Fibroblast of gingiva (primary cell): ENCODE data around the gene TDG.

Experiments
- DNase-seq: peaks from one replicate; pipeline ENCODE4 v3.0.0-alpha.2; 2011; ENCODE audit warnings: low read depth

The TDG gene

GRCh38 chr12:103965590-103966504, at the start of gene TDG:
TSS of gene TDG (plus strand) at chr12:103965872. CDS start at chr12:103966038, 166 bp downstream.
- DNase-seq = peak; percentile 99

- DNase-seq = no peak
These were observed 47.8 kb upstream of the TDG start for GRCh38 chr12:103917873-103918272.

- peak; percentile 45 for DNase-seq
These were observed 40.7 kb upstream of the TDG start for GRCh38 chr12:103924761-103925641.

DNA sequence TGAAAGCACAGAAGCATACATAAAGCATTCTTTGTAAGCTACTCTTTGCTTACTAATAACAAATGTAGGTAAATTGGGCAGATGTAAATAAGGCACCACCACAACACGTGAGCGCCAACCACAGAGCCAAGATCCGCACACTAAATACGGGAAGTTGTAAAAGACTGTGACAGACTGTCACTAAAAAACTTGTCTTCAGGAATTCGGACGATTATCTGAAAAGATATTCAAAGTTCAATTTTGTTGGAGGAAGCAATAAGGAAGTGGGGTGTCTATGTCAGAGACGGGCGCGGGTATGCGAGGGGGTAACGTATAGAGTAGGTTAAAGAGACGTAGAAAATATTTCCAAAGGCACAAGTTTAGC, 37.0 kb upstream of the TDG start:
- no peak for DNase-seq

DNA sequence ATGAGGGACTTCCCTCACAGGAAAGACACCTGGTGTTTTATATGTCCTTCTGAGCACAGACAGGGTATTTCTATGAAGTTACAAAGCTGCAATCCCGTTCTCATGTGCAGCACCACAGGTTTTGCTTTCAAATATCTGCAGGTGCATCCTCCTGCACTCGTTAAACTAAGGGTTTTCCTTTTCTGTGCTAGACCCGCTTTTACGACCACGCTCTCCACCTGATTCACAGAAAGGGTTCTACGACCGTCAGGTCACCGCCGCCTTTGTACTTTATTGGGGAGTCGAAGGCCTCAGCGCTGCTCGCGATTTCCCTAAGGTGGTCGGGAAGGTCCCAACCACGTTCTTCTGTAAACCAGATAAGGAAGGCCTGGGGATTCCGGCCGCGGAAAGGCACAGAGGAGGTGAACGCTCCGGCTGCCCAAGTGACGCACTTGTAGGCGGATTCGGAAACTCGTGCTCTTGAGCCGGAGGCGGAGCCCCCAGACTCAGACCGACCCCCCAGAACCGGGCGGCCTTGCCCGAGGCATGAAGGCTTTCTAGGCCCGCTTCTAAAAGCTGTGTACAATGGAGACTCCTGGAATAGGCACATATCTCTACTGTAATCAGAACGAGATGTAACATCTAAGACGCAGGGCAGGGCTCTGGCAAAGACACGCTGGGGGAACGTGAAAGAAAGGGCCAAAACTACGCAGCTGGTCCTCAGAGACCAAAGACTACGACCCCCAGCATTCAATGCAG, 36.5 kb upstream of the TDG start:
- DNase-seq = peak; percentile 92

DNA sequence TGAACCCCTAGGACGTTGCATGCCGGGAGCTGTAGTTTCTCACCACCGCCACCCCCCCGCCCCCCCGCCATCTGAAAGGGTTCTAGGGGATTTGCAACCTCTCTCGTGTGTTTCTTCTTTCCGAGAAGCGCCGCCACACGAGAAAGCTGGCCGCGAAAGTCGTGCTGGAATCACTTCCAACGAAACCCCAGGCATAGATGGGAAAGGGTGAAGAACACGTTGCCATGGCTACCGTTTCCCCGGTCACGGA, 36.0 kb upstream of the TDG start:
- DNase-seq = no peak

DNA sequence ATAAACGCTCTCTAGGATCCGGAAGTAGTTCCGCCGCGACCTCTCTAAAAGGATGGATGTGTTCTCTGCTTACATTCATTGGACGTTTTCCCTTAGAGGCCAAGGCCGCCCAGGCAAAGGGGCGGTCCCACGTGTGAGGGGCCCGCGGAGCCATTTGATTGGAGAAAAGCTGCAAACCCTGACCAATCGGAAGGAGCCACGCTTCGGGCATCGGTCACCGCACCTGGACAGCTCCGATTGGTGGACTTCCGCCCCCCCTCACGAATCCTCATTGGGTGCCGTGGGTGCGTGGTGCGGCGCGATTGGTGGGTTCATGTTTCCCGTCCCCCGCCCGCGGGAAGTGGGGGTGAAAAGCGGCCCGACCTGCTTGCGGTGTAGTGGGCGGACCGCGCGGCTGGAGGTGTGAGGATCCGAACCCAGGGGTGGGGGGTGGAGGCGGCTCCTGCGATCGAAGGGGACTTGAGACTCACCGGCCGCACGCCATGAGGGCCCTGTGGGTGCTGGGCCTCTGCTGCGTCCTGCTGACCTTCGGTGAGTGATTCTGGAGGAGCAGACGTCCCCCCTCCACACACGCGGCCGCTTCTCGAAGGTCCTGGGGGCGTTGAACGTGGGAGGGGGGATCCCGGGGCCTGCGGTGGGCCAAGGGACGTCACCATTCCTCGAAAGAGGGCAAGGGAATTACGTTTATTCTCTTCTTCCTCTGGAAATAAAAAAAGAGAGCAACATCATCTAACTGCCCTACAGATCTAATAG, 35.5 kb upstream of the TDG start, which contains the start of gene HSP90B1:
TSS of gene HSP90B1 (plus strand) at position 377 of the 753 bp plus-strand sequence. CDS start at position 483, 106 bp downstream.
- DNase-seq = peak; percentile 100

GRCh38 chr12:103930787-103931735, 34.6 kb upstream of the TDG start:
- DNase-seq = peak; percentile 79

DNA sequence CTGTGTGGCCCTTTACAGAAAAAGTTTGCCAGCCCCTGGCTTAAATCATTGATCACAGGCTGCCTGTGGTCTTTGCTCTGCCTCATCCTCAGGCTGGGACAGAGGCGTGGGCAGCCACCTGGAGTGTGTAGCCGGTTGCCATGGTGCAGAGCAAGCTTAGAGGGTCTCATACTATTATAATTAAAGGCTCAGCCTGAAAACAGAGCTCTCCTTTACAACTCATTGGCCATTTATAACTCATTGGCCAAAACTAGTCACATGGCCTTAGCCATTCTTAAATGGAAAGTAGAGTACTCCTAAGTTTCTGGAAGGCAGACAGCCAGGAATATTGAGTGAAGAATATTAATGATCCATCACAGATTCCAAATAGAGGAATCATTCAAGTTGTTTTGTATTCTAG, 32.4 kb upstream of the TDG start:
- DNase-seq = no peak

GRCh38 chr12:103936679-103937078, 29.0 kb upstream of the TDG start:
- DNase-seq = no peak

GRCh38 chr12:103944964-103945363, 20.7 kb upstream of the TDG start:
- no peak for DNase-seq

DNA sequence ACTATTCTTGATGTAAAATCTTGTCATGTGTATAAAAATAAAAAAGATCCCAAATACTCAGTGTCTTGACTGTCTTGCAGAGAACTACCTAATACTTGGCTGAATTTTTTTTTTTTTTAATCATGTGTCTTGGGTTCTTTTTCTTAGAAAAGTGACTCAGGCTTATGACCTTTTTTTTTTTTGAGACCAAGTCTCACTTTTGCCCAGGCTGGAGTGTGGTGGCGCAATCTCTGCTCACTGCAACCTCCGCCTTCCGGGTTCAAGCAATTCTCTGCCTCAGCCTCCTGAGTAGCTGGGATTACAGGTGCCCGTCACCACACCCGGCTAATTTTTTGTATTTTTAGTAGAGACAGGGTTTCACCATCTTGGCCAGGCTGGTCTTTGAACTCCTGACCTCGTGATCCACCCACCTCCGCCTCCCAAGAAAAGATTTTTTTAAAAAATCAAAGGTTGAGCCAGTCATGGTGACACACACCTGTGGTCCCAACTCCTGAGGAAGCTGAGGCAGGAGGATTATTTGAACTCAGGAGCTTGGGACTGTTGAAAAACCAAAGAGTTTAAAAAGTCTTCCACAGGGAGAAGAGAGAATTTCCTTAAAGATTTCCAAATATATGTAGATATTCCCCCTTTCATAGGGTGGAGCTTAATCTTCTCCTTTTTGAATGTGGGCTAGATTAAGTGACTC, 17.7 kb upstream of the TDG start:
- DNase-seq = no peak

- no peak for DNase-seq
These were observed 16.8 kb upstream of the TDG start for GRCh38 chr12:103948746-103949406.

GRCh38 chr12:103952497-103952896, 13.2 kb upstream of the TDG start:
- DNase-seq = no peak

DNA sequence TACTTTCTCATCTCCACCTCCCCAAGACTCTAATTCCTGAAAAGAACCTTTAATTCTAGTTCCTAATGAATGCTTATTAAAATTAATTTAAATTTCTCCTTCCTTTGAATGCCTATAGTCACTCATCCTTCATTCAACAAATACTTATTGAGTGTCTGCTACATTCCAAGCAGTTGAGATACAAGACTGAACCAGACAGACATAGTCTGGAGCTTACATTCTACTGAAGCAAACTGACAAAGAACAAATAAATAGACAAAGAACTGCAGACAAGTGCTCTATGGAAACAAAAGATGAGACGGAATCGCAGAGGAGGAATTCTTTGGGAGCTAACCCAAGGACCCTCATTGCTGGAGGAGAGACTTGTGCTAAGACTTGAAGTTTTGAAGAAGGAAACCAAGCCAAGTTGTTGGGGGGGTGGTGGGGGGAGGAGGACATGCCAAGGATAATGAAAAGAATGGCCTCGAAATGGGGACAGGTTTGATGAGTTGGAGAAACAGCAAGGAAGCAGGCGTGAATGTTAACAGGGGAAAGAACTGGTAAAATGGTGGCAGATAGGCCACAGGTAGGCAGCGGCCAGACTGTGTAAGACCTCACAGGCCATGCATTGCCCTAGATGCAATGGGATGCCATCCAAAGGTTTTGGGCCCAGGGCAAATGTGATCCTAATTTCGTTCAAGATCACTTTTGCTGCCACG, 9.7 kb upstream of the TDG start:
- no peak for DNase-seq

DNA sequence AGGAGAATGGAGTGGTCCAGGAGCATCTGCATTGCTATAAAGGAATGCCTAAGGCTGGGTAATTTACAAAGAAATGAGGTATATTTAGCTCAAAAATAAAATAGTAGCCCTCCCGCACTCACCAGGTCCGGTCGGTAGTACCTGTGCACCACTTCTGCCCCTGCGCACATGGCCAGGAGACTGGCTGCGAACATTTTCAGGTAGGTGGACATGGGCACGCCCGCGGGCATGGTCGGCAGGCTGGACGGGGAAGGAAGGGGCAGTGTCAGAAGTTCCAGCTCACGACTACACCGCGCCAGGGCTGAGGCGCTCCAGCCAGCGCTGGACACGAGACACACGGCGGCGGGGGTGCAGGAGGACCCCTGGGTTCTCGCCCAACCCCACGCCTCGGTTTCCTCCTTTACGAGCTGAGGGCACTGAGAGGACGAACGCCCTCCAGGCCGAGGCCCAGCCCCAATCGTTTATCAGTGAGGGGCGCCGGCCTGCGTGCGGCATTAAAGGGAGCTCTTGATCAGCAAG, 9.1 kb upstream of the TDG start:
- no peak for DNase-seq

GRCh38 chr12:103957865-103958388, 7.7 kb upstream of the TDG start:
- no peak for DNase-seq

DNA sequence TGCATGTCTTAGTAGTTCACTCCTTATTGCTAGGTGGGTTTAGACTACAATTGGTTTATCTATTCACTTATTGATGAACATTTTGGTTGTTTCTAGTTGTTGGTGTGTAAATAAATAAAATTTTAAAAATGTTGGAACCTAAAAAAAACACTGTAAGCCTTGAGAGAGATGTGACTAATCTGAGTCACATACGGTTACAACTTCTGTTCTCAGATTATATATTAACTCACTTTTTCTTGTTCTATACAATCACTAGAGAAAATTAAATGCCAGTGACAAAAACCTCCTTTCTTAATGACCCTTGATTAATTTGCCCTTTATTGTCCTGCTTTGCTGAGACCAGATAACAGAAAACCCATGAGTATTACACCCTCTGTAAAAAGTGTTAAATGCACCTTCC, 7.1 kb upstream of the TDG start:
- no peak for DNase-seq
